Measurements from ENCODE around the gene EIF3I.

Gene EIF3I

GRCh38 chr1:32221980-32222755, at the start of gene EIF3I, which contains the start of gene TMEM234:
Gene EIF3I, plus strand, starts transcription at chr1:32222407. Its CDS starts 35 bp downstream, at chr1:32222442.
Gene TMEM234, minus strand, starts transcription at chr1:32222353. Its CDS starts 31 bp downstream, at chr1:32222322.
- peak within 1 kb of the TSS; percentile 88 for H3K27ac ChIP-seq
- TF ChIP-seq CTCF (conservative IDR thresholded peaks at IDR 0.05) (no peak), ZFX (IDR thresholded peaks at IDR 0.05) (peak; percentile 80; the same call in 1 of the 2 replicates)

- TF ChIP-seq ZFX (IDR thresholded peaks at IDR 0.05) (no peak), CTCF (conservative IDR thresholded peaks at IDR 0.05) (no peak)
- H3K27ac ChIP-seq: no peak overlapping the region
These were observed 49.5 kb upstream of the EIF3I start for GRCh38 chr1:32172621-32173245.

GRCh38 chr1:32178380-32179192, 43.6 kb upstream of the EIF3I start:
- peak overlapping the region; percentile 94 for H3K27ac ChIP-seq

GRCh38 chr1:32179193-32179442, 43.1 kb upstream of the EIF3I start:
- no peak for TF ChIP-seq CTCF (conservative IDR thresholded peaks at IDR 0.05)
- TF ChIP-seq ZFX (IDR thresholded peaks at IDR 0.05): no peak
- peak overlapping the region; percentile 94 for H3K27ac ChIP-seq

More at GRCh38 chr1:32178380-32179192, 43.6 kb upstream of the EIF3I start:
- no peak for TF ChIP-seq CTCF (conservative IDR thresholded peaks at IDR 0.05)

- TF ChIP-seq ZFX (IDR thresholded peaks at IDR 0.05) (peak; percentile 65), CTCF (conservative IDR thresholded peaks at IDR 0.05) (no peak)
- H3K27ac ChIP-seq: peak within 1 kb of the TSS; percentile 94
These were observed 42.6 kb upstream of the EIF3I start, which contains the start of gene TXLNA for GRCh38 chr1:32179443-32180185. Gene TXLNA, plus strand, starts transcription at chr1:32179675. Its CDS starts 671 bp downstream, at chr1:32180346.

GRCh38 chr1:32180186-32181060, 41.8 kb upstream of the EIF3I start:
- H3K27ac ChIP-seq: peak overlapping the region; percentile 94
- TF ChIP-seq CTCF (conservative IDR thresholded peaks at IDR 0.05) (no peak), ZFX (IDR thresholded peaks at IDR 0.05) (no peak)

Data from C4-2B (cell line).